Measurements from ENCODE around the gene SLC34A3. TPM values are rescaled to one million over a fixed set of nuclear protein-coding genes. Genes with fewer than 3 reads are reported as not detected.

The SLC34A3 gene
- total RNA-seq, 1 donor from 2014 or later: 0.27 TPM

DNA sequence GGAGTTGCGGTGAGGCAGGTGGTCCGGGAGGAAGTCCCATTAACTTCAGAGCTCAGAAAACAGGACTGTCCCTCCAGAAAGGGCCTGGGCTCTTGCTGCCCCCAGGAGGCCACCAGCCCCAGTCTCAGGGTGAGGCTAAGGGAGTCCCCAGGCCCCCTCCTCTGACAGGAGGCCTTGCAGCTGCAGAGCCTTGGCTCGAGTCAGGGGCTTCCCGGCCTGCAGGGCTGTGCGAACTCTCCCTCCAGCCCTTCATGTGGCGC lies 17.1 kb downstream of the SLC34A3 start:
- no peak overlapping the region for H3K27ac Mint-ChIP-seq
- DNase-seq (ENCODE audit: low spot score in 2 of 2, unreplicated experiment in 2 of 2): no peak
- H3K36me3 Mint-ChIP-seq: peaks cover 5% of the 10 kb centered on the region
- H3K9me3 Mint-ChIP-seq: no peaks in the 10 kb centered on the region
- no peaks in the 10 kb centered on the region for H3K27me3 Mint-ChIP-seq (ENCODE audit: low read depth)
- peaks cover 4% of the 10 kb centered on the region for H3K4me1 Mint-ChIP-seq
- H3K4me3 Mint-ChIP-seq: no peak overlapping the region
- TF ChIP-seq, protein P1, sequence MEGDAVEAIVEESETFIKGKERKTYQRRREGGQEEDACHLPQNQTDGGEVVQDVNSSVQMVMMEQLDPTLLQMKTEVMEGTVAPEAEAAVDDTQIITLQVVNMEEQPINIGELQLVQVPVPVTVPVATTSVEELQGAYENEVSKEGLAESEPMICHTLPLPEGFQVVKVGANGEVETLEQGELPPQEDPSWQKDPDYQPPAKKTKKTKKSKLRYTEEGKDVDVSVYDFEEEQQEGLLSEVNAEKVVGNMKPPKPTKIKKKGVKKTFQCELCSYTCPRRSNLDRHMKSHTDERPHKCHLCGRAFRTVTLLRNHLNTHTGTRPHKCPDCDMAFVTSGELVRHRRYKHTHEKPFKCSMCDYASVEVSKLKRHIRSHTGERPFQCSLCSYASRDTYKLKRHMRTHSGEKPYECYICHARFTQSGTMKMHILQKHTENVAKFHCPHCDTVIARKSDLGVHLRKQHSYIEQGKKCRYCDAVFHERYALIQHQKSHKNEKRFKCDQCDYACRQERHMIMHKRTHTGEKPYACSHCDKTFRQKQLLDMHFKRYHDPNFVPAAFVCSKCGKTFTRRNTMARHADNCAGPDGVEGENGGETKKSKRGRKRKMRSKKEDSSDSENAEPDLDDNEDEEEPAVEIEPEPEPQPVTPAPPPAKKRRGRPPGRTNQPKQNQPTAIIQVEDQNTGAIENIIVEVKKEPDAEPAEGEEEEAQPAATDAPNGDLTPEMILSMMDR (IDR thresholded peaks at IDR 0.05; ENCODE audit: unreplicated experiment): no peak

DNA sequence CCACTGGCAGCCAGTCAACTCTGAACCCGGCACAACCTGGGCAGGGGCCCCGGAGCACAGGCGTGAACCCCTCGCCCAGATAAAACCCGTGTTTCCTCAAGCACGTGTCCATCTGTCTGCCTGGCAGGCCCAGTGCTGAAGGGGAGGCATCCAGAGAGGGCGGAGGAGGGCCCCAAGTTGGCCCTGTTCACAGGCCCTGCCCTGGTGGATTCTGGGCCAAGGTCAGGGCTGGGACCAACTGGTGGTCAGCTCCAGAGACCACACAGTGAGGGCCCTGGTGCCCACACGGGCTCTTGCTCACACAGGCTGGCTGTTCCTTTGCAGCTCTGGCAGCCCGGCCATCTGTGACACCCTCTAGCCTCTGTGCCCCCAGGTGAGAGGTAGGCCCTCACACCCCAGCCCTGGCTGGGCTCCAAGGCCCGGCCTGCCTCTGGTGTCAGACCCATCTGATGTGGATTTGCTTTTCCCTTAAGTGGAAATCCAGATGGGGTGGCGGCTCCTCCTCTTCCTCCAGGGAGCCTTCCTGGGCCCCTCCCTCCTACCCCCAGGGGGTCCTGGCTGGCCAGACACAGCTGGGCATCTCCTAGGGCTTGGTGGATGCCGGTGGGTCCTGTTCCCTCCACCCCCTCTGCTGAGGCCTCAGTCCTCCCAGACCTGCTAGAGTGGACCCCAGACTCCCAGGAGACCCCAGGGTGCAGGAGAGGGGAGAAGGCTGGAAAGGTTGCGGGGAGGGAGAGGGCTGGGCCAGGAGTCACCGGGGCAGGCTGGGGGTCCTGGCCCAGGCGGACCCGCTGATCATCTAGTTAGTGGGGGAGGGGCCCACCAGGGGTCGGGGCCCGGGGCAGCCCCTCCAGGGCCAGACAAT lies 19.9 kb downstream of the SLC34A3 start:
- H3K36me3 Mint-ChIP-seq: no peaks in the 10 kb centered on the region
- H3K27ac Mint-ChIP-seq: no peak overlapping the region
- peaks cover 8% of the 10 kb centered on the region for H3K4me1 Mint-ChIP-seq
- no peak for DNase-seq (ENCODE audit: low spot score in 2 of 2, unreplicated experiment in 2 of 2)
- H3K27me3 Mint-ChIP-seq (ENCODE audit: low read depth): no peaks in the 10 kb centered on the region
- no peak overlapping the region for H3K4me3 Mint-ChIP-seq
- no peaks in the 10 kb centered on the region for H3K9me3 Mint-ChIP-seq
- TF ChIP-seq, protein P1 (IDR thresholded peaks at IDR 0.05; ENCODE audit: unreplicated experiment): no peak

DNA sequence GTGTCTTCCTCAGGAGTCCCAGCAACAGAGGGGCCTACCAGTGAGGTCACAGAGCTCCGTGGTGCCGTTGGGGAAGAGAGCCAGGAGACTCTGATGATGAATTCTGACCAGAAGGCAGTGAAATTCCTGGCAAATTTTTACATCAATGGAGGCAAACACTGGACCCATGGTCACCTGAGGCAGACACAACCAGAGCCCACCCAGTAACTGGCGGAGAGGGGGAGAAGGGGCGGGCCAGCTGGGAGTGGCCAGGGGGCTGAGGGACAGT lies 20.4 kb downstream of the SLC34A3 start, which contains the start of gene STPG3:
Gene STPG3, plus strand, starts transcription at position 93 of the 268 bp plus-strand sequence. Its CDS starts 1 bp downstream, at position 94.
- Mint-ChIP-seq H3K36me3 (no peaks in the 10 kb centered on the region), H3K4me3 (no peak within 1 kb of the TSS), H3K4me1 (peaks cover 9% of the 10 kb centered on the region), H3K9me3 (no peaks in the 10 kb centered on the region), H3K27ac (no peak within 1 kb of the TSS), H3K27me3 (ENCODE audit: low read depth) (no peaks in the 10 kb centered on the region)
- no peak for DNase-seq (ENCODE audit: low spot score in 2 of 2, unreplicated experiment in 2 of 2)
- TF ChIP-seq, protein P1 (IDR thresholded peaks at IDR 0.05; ENCODE audit: unreplicated experiment): no peak

DNA sequence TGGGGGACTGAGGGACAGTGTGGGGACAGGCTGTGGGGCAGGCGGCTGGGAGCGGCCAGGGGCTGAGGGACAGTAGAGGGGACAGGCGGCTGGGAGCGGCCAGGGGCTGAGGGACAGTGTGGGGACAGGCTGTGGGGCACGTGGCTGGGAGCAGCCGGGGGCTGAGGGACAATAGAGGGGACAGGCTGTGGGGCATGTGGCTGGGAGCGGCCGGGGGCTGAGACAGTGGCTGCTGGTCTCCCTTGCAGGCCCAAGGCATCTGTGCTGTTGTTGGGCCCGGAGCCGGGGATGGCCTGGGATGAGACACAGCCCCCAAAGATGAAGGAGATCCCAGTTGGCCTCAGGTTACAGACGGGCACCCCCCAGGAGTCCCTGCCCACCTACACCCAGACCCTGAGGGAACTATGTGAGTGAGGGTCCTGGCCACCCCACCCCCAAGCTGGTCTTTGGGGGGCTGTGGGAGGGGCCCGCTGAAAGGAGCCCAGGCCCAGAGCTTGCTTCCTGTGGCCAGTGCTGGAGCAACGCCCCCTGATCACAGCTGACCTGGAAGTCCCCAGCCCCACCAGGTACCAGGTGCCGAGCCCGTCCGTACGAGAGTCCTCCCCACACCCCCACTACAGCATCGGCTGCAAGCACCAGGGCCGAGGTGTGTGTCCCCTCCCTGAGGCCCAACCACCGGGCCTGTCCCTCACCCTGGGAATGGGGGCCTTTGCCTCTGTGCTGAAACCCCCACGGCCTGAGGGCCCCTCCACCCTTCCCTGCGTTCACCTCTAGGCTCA lies 21.0 kb downstream of the SLC34A3 start:
- H3K4me3 Mint-ChIP-seq: no peak overlapping the region
- no peak for DNase-seq (ENCODE audit: low spot score in 2 of 2, unreplicated experiment in 2 of 2)
- TF ChIP-seq, protein P1 (IDR thresholded peaks at IDR 0.05; ENCODE audit: unreplicated experiment): no peak
- H3K27ac Mint-ChIP-seq: no peak overlapping the region
- H3K9me3 Mint-ChIP-seq: no peaks in the 10 kb centered on the region
- H3K36me3 Mint-ChIP-seq: no peaks in the 10 kb centered on the region
- peaks cover 13% of the 10 kb centered on the region for H3K4me1 Mint-ChIP-seq
- H3K27me3 Mint-ChIP-seq (ENCODE audit: low read depth): no peaks in the 10 kb centered on the region

DNA sequence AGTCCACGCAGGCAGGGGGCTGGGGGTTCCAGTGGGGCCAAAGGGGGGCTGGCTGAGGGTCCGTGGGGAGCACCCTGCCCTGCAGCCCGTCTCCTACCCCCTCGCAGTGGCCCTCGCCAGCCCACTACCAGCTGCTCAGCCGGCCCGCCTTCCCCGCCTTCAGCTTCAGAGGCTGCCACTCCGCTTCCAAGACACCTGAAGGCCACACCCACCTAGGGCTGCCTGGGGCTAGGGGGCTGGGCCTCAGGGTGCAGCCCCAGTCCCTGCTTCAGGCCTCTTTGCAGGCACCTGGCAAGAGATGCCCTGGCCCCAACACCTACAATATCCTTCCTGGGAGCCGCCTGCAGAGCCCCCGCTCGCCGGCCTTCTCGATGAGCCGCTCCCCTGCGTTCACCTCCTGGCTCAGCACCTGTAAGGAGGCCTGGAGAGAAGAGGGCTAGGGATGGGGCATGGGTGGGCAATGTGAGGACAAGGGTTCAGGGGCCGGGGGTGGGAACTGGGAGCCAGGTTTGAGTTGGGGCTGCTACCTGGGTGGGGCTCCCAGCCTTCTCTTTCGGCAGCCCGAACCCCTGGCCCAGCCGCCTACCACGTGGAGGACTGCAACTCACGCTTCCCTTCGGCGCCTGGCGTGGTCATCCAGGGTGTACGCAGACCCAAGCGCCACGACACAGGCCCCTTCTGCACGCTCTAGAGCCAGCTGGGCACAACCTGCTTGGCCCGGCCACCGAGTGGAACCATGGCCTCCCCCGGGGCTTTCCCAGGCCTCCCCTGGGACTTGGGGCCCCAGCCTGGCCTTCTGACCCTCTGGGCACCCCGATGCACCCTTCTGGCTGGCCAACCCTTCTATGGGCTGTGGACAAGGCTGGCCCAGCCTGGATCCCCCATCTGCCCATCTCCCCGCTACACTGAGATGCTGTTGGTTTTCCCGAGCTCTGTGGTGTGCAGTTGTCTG lies 22.1 kb downstream of the SLC34A3 start:
- peaks cover 14% of the 10 kb centered on the region for H3K4me1 Mint-ChIP-seq
- no peaks in the 10 kb centered on the region for H3K36me3 Mint-ChIP-seq
- DNase-seq (ENCODE audit: low spot score in 2 of 2, unreplicated experiment in 2 of 2): no peak
- H3K27ac Mint-ChIP-seq: no peak overlapping the region
- H3K27me3 Mint-ChIP-seq (ENCODE audit: low read depth): no peaks in the 10 kb centered on the region
- TF ChIP-seq, protein P1 (IDR thresholded peaks at IDR 0.05; ENCODE audit: unreplicated experiment): no peak
- H3K4me3 Mint-ChIP-seq: no peak overlapping the region
- no peaks in the 10 kb centered on the region for H3K9me3 Mint-ChIP-seq
